Measurements from ENCODE around the gene TANC1.

GRCh38 chr2:159098921-159099411 is 130.5 kb downstream of the TANC1 start:
- TF ChIP-seq CTCF (IDR thresholded peaks at IDR 0.05) (no peak), POLR2A (IDR thresholded peaks at IDR 0.05) (no peak)
